AG04450 (cell line): ENCODE results near the gene ZNF677. TPM values are rescaled to one million over a fixed set of nuclear protein-coding genes. Genes with fewer than 3 reads are reported as not detected.
"Not testable (repeated sequence)": the region's sequence is repeated elsewhere in the genome, so short reads cannot be mapped to it uniquely, and the experiment has no call there.

Experiments
- CTCF ChIA-PET: fragments of 300-600, 350-600 bp; formaldehyde crosslinking; extraction: SDS; loops from one replicate; lab custom pipeline; 2022; ENCODE audit warnings: antibody characterized with exemption, inconsistent platforms; lab: Charles Lee
- POLR2A ChIA-PET: fragments of 350-600 bp; formaldehyde crosslinking; extraction: SDS; loops from one replicate; lab custom pipeline; 2021; ENCODE audit warnings: antibody characterized with exemption, inconsistent platforms; lab: Yijun Ruan, JAX
- DNase-seq: peaks from one replicate; pipeline ENCODE4 v3.0.0-alpha.2; 2011; ENCODE audit warnings: low read depth, low spot score
- H3K27ac ChIP-seq: one replicate; pipeline ENCODE4 v1.5.1; 2012; ENCODE audit warnings: low read depth, low read length, control low read depth
- H3K27me3 ChIP-seq: one replicate; pipeline ENCODE4 v1.6.0; 2012; ENCODE audit warnings: low read length; ENCODE audit not compliant: control insufficient read depth, insufficient read depth
- H3K4me3 ChIP-seq: 2 replicates; pipeline ENCODE4 v1.5.1; 2011; ENCODE audit warnings: mild to moderate bottlenecking, low read depth, low read length, control low read depth
- H3K9me3 ChIP-seq: 2 replicates; pipeline ENCODE4 v1.5.1; 2012; ENCODE audit warnings: low read length; ENCODE audit not compliant: control insufficient read depth, insufficient read depth
- CTCF ChIP-seq: IDR thresholded peaks from 2 replicates; pipeline ENCODE4 v1.5.1; 2011; ENCODE audit warnings: low read depth, low read length, control low read depth, inconsistent platforms
- polyA plus RNA-seq: library from polyadenylated mRNA; depleted of rRNA; stranded (reverse); fragments of >200 nt; gene quantifications from 2 replicates; pipeline ENCODE4 v1.2.3, GENCODE V29; 2011

The ZNF677 gene
- polyA plus RNA-seq, 1 experiment = 32.6 TPM

GRCh38 chr19:53275480-53275879 lies 20.8 kb upstream of the ZNF677 start:
- ChIA-PET CTCF (interaction anchor here (0.6 kb wide), 1 partner anchor 12 kb away, joined by 3 read pairs; no protein-coding TSS in a partner anchor), POLR2A (no interaction called here)
- no peak for DNase-seq
- peaks cover 10% of the 10 kb centered on the region for H3K9me3 ChIP-seq
- H3K27me3 ChIP-seq = no peaks in the 10 kb centered on the region
- H3K27ac ChIP-seq = no peak overlapping the region
- no peak overlapping the region for H3K4me3 ChIP-seq
- no peak for TF ChIP-seq CTCF

GRCh38 chr19:53272044-53272443 lies 17.4 kb upstream of the ZNF677 start:
- TF ChIP-seq CTCF = no peak
- peaks cover 9% of the 10 kb centered on the region for H3K9me3 ChIP-seq

GRCh38 chr19:53269861-53270260 lies 15.2 kb upstream of the ZNF677 start:
- H3K9me3 ChIP-seq = peaks cover 12% of the 10 kb centered on the region
- CTCF ChIA-PET, H3K27ac ChIP-seq, DNase-seq, POLR2A ChIA-PET, H3K4me3 ChIP-seq, H3K27me3 ChIP-seq: not testable (repeated sequence)

More at GRCh38 chr19:53272044-53272443, 17.4 kb upstream of the ZNF677 start:
- ChIA-PET POLR2A (no interaction called here), CTCF (no interaction called here)
- Histone ChIP-seq H3K4me3 (no peak overlapping the region), H3K27ac (no peak overlapping the region), H3K27me3 (no peaks in the 10 kb centered on the region)
- DNase-seq = no peak

GRCh38 chr19:53267623-53268022 lies 12.9 kb upstream of the ZNF677 start, which contains the start of gene VN1R4:
Gene VN1R4 (minus strand): TSS chr19:53267723. CDS start chr19:53267665, 58 bp downstream.
- CTCF ChIA-PET, H3K4me3 ChIP-seq, H3K27me3 ChIP-seq, H3K9me3 ChIP-seq, DNase-seq, H3K27ac ChIP-seq, POLR2A ChIA-PET: not testable (repeated sequence)

GRCh38 chr19:53257715-53258342 lies 3.2 kb upstream of the ZNF677 start, which contains the start of gene VN1R2:
Gene VN1R2 (plus strand): TSS chr19:53258292. CDS start chr19:53258376, 84 bp downstream.
- H3K27me3 ChIP-seq, DNase-seq, H3K27ac ChIP-seq, H3K4me3 ChIP-seq, CTCF ChIA-PET, POLR2A ChIA-PET: not testable (repeated sequence)
- peaks cover 24% of the 10 kb centered on the region for H3K9me3 ChIP-seq

- CTCF ChIA-PET = no interaction called here
- Histone ChIP-seq H3K4me3 (no peak overlapping the region), H3K27me3 (no peaks in the 10 kb centered on the region), H3K27ac (no peak overlapping the region), H3K9me3 (peaks cover 23% of the 10 kb centered on the region)
- TF ChIP-seq CTCF = no peak
- DNase-seq = no peak
- POLR2A ChIA-PET = no interaction called here
These were observed 8.2 kb downstream of the ZNF677 start for GRCh38 chr19:53246498-53246897.
